BJ (cell line): ENCODE results near the gene SCD5. TPM values are rescaled to one million over a fixed set of nuclear protein-coding genes. Genes with fewer than 3 reads are reported as not detected.

Source experiments
- CTCF ChIA-PET: fragments of 350-600 bp; formaldehyde crosslinking; extraction: SDS; loops from one replicate; lab custom pipeline; 2021; ENCODE audit warnings: antibody characterized with exemption, inconsistent platforms; lab: Yijun Ruan, JAX
- POLR2A ChIA-PET: fragments of 300-600 bp; sonication (Branson Sonifier 250); formaldehyde crosslinking; extraction: SDS; loops from one replicate; lab custom pipeline; 2021; ENCODE audit warnings: antibody characterized with exemption; lab: Charles Lee
- DNase-seq: peaks from one replicate; pipeline ENCODE4 v3.0.0-alpha.2; 2011; ENCODE audit warnings: low read depth
- H3K27me3 ChIP-seq: 2 replicates; pipeline ENCODE4 v1.6.0; 2011; ENCODE audit warnings: low read length; ENCODE audit not compliant: control insufficient read depth, insufficient read depth
- H3K36me3 ChIP-seq: 2 replicates; pipeline ENCODE4 v1.5.1; 2011; ENCODE audit warnings: low read length; ENCODE audit not compliant: control insufficient read depth, insufficient read depth
- H3K4me3 ChIP-seq: 2 replicates; pipeline ENCODE4 v1.5.1; 2011; ENCODE audit warnings: low read depth, mild to moderate bottlenecking, control low read depth, low read length
- CTCF ChIP-seq: IDR thresholded peaks from 2 replicates; pipeline ENCODE4 v1.5.1; 2011; ENCODE audit warnings: low read depth, mild to moderate bottlenecking, control low read depth, inconsistent platforms, low read length, moderate library complexity; ENCODE audit not compliant: insufficient read depth
- polyA plus RNA-seq: library from polyadenylated mRNA; depleted of rRNA; stranded (reverse); fragments of >200 nt; gene quantifications from 2 replicates; pipeline ENCODE4 v1.2.3, GENCODE V29; 2011

The SCD5 gene
- polyA plus RNA-seq, 1 experiment: 32.5 TPM

- Histone ChIP-seq H3K4me3 (no peak overlapping the region), H3K36me3 (no peaks in the 10 kb centered on the region), H3K27me3 (no peaks in the 10 kb centered on the region)
- TF ChIP-seq CTCF: no peak
- POLR2A ChIA-PET: no interaction called here
- CTCF ChIA-PET: interaction anchor here (1.4 kb wide), 1 partner anchor 19 kb away, joined by 3 read pairs; no protein-coding TSS in a partner anchor
- DNase-seq: no peak
These were observed 111.1 kb downstream of the SCD5 start for GRCh38 chr4:82687531-82687930.

GRCh38 chr4:82681754-82682153 is 116.8 kb downstream of the SCD5 start:
- H3K36me3 ChIP-seq: 0 out of 2 replicates have a peak, but pooled peaks cover 5% of the 10 kb centered on the region
- no peaks in the 10 kb centered on the region for H3K27me3 ChIP-seq
- ChIA-PET CTCF (no interaction called here), POLR2A (no interaction called here)
- no peak overlapping the region for H3K4me3 ChIP-seq
- no peak for DNase-seq
- no peak for TF ChIP-seq CTCF

- CTCF ChIA-PET: no interaction called here
- POLR2A ChIA-PET: no interaction called here
These were observed 117.8 kb downstream of the SCD5 start for GRCh38 chr4:82680834-82681233.

DNA sequence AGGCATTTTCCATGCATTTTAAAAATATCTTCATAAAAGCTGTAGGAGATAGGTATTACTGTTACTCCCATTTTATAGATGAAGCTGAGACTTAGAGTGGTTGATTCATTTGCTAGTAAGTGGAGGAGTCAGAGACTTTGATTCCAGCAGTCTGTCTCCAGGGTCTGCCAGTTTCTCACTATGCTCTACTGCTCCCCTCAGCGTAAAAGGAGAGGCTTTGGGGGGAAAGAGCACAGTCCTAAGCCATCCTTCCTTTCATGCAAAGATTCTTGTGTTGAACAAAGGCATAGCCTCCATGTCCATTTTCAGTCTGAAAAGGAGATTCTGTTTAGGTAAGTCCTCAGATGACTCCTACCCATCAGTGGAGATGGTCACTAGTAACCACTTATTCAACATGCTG is 119.1 kb downstream of the SCD5 start:
- ChIA-PET POLR2A (no interaction called here), CTCF (interaction anchor here (1.1 kb wide), 1 partner anchor 12 kb away, joined by 3 read pairs; no protein-coding TSS in a partner anchor)
- TF ChIP-seq CTCF: no peak

More at GRCh38 chr4:82680834-82681233, 117.8 kb downstream of the SCD5 start:
- DNase-seq: no peak
- no peak for TF ChIP-seq CTCF
- Histone ChIP-seq H3K4me3 (no peak overlapping the region), H3K36me3 (0 out of 2 replicates have a peak, but pooled peaks cover 5% of the 10 kb centered on the region), H3K27me3 (no peaks in the 10 kb centered on the region)

DNA sequence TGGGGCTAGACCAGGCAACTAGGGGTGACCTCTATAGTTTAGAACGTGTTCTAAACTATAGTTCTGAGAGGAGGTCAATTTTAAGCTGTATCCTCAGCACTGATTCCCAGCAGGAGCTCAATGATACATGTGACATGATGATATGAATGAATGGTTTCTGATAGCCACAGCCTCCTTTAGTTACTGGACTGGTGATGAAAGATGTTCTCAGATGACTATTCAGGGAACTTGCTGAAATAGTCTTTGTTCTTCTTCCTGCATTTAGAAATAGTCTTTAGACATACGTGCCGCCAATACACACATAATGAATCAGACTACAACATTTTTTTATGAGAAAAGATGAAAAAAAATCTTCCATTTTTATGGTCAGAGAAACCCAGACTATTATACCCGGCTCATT is 120.5 kb downstream of the SCD5 start:
- ChIA-PET CTCF (no interaction called here), POLR2A (no interaction called here)
- Histone ChIP-seq H3K4me3 (no peak overlapping the region), H3K27me3 (no peaks in the 10 kb centered on the region), H3K36me3 (0 out of 2 replicates have a peak, but pooled peaks cover 5% of the 10 kb centered on the region)
- TF ChIP-seq CTCF: no peak
- no peak for DNase-seq

More for the DNA sequence above, 119.1 kb downstream of the SCD5 start:
- DNase-seq: no peak
- H3K4me3 ChIP-seq: no peak overlapping the region
- 0 out of 2 replicates have a peak, but pooled peaks cover 5% of the 10 kb centered on the region for H3K36me3 ChIP-seq
- no peaks in the 10 kb centered on the region for H3K27me3 ChIP-seq
